K562 (cell line): ENCODE measurements around the gene EEF1AKMT4.

Experiments used
- ATF7 ChIP-seq: fragments of 450-650 bp; IDR thresholded peaks from 2 replicates; pipeline ENCODE4 v1.7.1; 2014; ENCODE audit warnings: mild to moderate bottlenecking, moderate library complexity
- BACH1 ChIP-seq: fragments of 200-800 bp; sonication (Bioruptor generic); IDR thresholded peaks from 2 replicates; pipeline ENCODE4 v1.6.1; 2016; ENCODE audit warnings: missing genetic modification characterization, missing compliant biosample characterization
- CREBBP ChIP-seq: IDR thresholded peaks from one replicate; pipeline ENCODE4 v1.6.1; 2012; ENCODE audit warnings: low read depth, mild to moderate bottlenecking, control low read depth, inconsistent platforms, low read length
- KLF16 ChIP-seq: IDR thresholded peaks from 2 replicates; pipeline ENCODE4 v1.6.1; 2016; ENCODE audit warnings: antibody characterized with exemption
- PHF21A ChIP-seq: fragments of 450-650 bp; IDR thresholded peaks from 2 replicates; pipeline ENCODE4 v1.6.1; 2017; ENCODE audit warnings: low read depth, borderline replicate concordance
- TAF1 ChIP-seq: IDR thresholded peaks from 2 replicates; pipeline ENCODE4 v1.6.1; 2011; ENCODE audit warnings: mild to moderate bottlenecking, low read length, moderate library complexity; ENCODE audit not compliant: insufficient read depth, control insufficient read depth, severe bottlenecking; ENCODE audit errors: extremely low read depth
- TCF7L2 ChIP-seq: fragments of 150-350 bp; IDR thresholded peaks from 2 replicates; pipeline ENCODE4 v1.6.1; 2016; ENCODE audit warnings: low read depth, mild to moderate bottlenecking, low read length, moderate library complexity
- TRIM28 ChIP-seq: fragments of 450-650 bp; IDR thresholded peaks from 2 replicates; pipeline ENCODE4 v1.6.1; 2017
- ZBTB43 ChIP-seq: sonication (generic); formaldehyde crosslinking; IDR thresholded peaks from 2 replicates; pipeline ENCODE4 v1.8.0; 2023; ENCODE audit warnings: mild to moderate bottlenecking, missing genetic modification reagents
- ZNF354B ChIP-seq: fragments of 250-450 bp; sonication (Bioruptor Pico); IDR thresholded peaks from 2 replicates; pipeline ENCODE4 v1.4.0; 2020
- TF ChIP-seq, protein P1 (sequence below): fragments of 200-400 bp; formaldehyde crosslinking; IDR thresholded peaks from 2 replicates; pipeline ENCODE4 v1.6.1; 2017; ENCODE audit warnings: mild to moderate bottlenecking, low read depth, low read length, moderate library complexity

- TF ChIP-seq TAF1 (no peak), KLF16 (no peak), ZBTB43 (CRISPR knock-in tag) (no peak), BACH1 (tag) (no peak), TRIM28 (no peak), TCF7L2 (no peak), CREBBP (no peak), ATF7 (no peak), ZNF354B (CRISPR knock-in tag) (no peak), PHF21A (no peak)
- TF ChIP-seq, protein P1, sequence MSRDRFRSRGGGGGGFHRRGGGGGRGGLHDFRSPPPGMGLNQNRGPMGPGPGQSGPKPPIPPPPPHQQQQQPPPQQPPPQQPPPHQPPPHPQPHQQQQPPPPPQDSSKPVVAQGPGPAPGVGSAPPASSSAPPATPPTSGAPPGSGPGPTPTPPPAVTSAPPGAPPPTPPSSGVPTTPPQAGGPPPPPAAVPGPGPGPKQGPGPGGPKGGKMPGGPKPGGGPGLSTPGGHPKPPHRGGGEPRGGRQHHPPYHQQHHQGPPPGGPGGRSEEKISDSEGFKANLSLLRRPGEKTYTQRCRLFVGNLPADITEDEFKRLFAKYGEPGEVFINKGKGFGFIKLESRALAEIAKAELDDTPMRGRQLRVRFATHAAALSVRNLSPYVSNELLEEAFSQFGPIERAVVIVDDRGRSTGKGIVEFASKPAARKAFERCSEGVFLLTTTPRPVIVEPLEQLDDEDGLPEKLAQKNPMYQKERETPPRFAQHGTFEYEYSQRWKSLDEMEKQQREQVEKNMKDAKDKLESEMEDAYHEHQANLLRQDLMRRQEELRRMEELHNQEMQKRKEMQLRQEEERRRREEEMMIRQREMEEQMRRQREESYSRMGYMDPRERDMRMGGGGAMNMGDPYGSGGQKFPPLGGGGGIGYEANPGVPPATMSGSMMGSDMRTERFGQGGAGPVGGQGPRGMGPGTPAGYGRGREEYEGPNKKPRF: no peak
These were observed 11.7 kb upstream of the EEF1AKMT4 start for GRCh38 chr3:184237807-184238206.
